ENCODE measurements around the gene PCDH15.

DNA sequence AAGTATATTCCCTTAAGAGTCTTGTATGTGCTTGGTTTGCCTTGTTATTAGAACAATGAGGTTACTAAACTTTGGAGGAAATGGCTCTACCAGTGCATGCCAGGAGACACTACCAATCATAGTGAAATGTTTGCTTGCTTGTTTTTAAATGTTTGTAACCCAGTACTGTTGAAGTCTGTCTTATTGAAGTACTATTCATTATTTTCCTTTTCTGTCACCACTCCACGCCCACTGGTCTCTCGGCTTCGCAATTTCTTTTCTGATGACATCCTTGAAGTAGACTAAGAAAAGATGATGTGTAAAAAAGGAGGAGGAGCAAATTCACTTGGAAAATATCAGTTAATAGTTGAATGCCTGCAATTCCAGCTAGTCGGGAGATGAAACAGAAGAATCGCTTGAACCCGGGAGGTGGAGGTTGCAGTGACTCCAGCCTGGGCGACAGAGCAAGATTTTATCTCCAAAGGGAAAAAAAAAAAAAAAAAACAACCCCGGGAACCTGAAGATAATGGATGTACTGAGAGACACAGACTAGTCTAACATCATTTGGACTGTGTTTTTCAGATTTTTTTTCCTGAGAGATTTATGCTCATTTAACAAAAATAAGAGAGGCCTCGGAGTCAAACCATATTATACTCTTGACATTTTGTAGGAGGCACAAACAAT is 959.4 kb downstream of the PCDH15 start:
- TF ChIP-seq EZH2 (IDR thresholded peaks at IDR 0.05; ENCODE audit: borderline replicate concordance, low read depth, low read length) (no peak), RBBP5 (IDR thresholded peaks at IDR 0.05; ENCODE audit: borderline replicate concordance, insufficient read depth, low read length, poor library complexity, severe bottlenecking) (no peak)

All from K562 (cell line).